K562 (cell line): ENCODE results near the gene TNPO2. TPM values are rescaled to one million over a fixed set of nuclear protein-coding genes. Genes with fewer than 3 reads are reported as not detected.

ENCODE experiments used
- ATAC-seq: fragments of 200-7000 bp; cut with Tn5 transposase; 3 replicates; pipeline ENCODE4 v1.9.1; 2020; ENCODE audit warnings: moderate library complexity
- BruUV-seq: library from RNA; stranded (reverse); fragments of 400-500 nt; replicated peaks from 2 replicates; lab custom pipeline; 2021; lab: Mats Ljungman, UMichigan
- CTCF ChIA-PET: fragments of 300-600 bp; formaldehyde crosslinking; extraction: SDS; loops from one replicate; lab custom pipeline; 2021; ENCODE audit warnings: low intra/inter-chr PET ratio; lab: Yijun Ruan, JAX
- POLR2A ChIA-PET: fragments of 300-600, 350-650 bp; sonication (Branson Sonifier 250); formaldehyde crosslinking; extraction: SDS; loops from one replicate; lab custom pipeline; 2021; ENCODE audit warnings: antibody characterized with exemption, inconsistent platforms; lab: Yijun Ruan, JAX
- DNase-seq, 4 experiments: peaks; one replicate each; pipeline versions ENCODE4 v3.0.0 to v3.0.0-alpha.2; 2011 to 2018; ENCODE audit warnings: low spot score in 3 of 4, mixed read lengths in 3 of 4; ENCODE audit errors: extremely low read depth in 1 of 4
- FAIRE-seq: peaks from 2 replicates; lab custom pipeline; 2011; peaks lifted over from hg19 to GRCh38; lab: Jason Lieb, UNC
- H2AFZ ChIP-seq: 2 replicates; pipeline ENCODE4 v1.6.0; 2011; ENCODE audit warnings: low read depth, low read length, control low read depth, inconsistent platforms
- H3K27ac ChIP-seq: fragments of 200-600 bp; 3 replicates; pipeline ENCODE4 v1.8.0; 2011; ENCODE audit warnings: low read depth, mild to moderate bottlenecking, control low read depth, inconsistent platforms, low read length, moderate library complexity, mixed read lengths; ENCODE audit errors: extremely low read depth
- H3K27me3 ChIP-seq, 2 experiments: fragments of 300-600 bp in 1 of 2; 2 replicates in 1 of 2; 3 replicates in 1 of 2; pipeline versions ENCODE4 v1.6.0 to v1.8.0; 2011; ENCODE audit warnings: inconsistent platforms in 2 of 2, low read length in 2 of 2, mild to moderate bottlenecking in 1 of 2, mixed read lengths in 1 of 2, moderate library complexity in 1 of 2; ENCODE audit not compliant: control insufficient read depth in 2 of 2, insufficient read depth in 2 of 2
- H3K36me3 ChIP-seq: fragments of 300-600 bp; 3 replicates; pipeline ENCODE4 v1.8.0; 2011; ENCODE audit warnings: mild to moderate bottlenecking, low read length, inconsistent platforms; ENCODE audit not compliant: control insufficient read depth, insufficient read depth
- H3K4me1 ChIP-seq, 2 experiments: fragments of 200-600 bp in 1 of 2; replicated peaks in 1 of 2; 2 replicates in 1 of 2; 3 replicates in 1 of 2; pipeline versions ENCODE4 v1.5.1 to v1.8.0; 2011; ENCODE audit warnings: inconsistent platforms in 2 of 2, low read length in 2 of 2, mild to moderate bottlenecking in 1 of 2, mixed read lengths in 1 of 2, moderate library complexity in 1 of 2; ENCODE audit not compliant: control insufficient read depth in 2 of 2, insufficient read depth in 2 of 2
- H3K4me2 ChIP-seq: 2 replicates; pipeline ENCODE4 v1.6.1; 2011; ENCODE audit warnings: low read length, control low read depth, inconsistent platforms, mixed read lengths; ENCODE audit not compliant: insufficient read depth
- H3K4me3 ChIP-seq: fragments of 200-600 bp; sonication (generic), shearing (Covaris generic); 2 replicates; pipeline ENCODE4 v1.5.1; 2016; ENCODE audit warnings: control low read depth, inconsistent platforms
- H3K79me2 ChIP-seq: fragments of 200-600 bp; 3 replicates; pipeline ENCODE4 v1.8.0; 2011; ENCODE audit warnings: low read length, inconsistent platforms; ENCODE audit not compliant: control insufficient read depth, insufficient read depth
- H3K9ac ChIP-seq, 2 experiments: 2 replicates each; pipeline versions ENCODE4 v1.6.0 to v1.6.1; 2011; ENCODE audit warnings: low read depth in 2 of 2, low read length in 2 of 2, control low read depth in 1 of 2, inconsistent platforms in 1 of 2, mild to moderate bottlenecking in 1 of 2, mixed read lengths in 1 of 2; ENCODE audit not compliant: insufficient read depth in 1 of 2
- H3K9me1 ChIP-seq: one replicate; pipeline ENCODE4 v1.6.0; 2011; ENCODE audit warnings: inconsistent platforms, mild to moderate bottlenecking, low read length, moderate library complexity; ENCODE audit not compliant: control insufficient read depth, insufficient read depth
- H3K9me3 ChIP-seq: replicated peaks from 2 replicates; pipeline ENCODE4 v1.5.1; 2011; ENCODE audit warnings: low read depth, low read length, inconsistent platforms; ENCODE audit not compliant: control insufficient read depth, insufficient read depth
- H4K20me1 ChIP-seq: replicated peaks from 2 replicates; pipeline ENCODE4 v1.6.1; 2011; ENCODE audit warnings: low read length, inconsistent platforms, mixed read lengths; ENCODE audit not compliant: control insufficient read depth, insufficient read depth
- CREB3L1 ChIP-seq: fragments of 450-650 bp; IDR thresholded peaks from 2 replicates; pipeline ENCODE4 v1.6.1; 2014; ENCODE audit warnings: low read depth, mild to moderate bottlenecking, moderate library complexity, borderline replicate concordance
- E2F1 ChIP-seq: sonication (generic); formaldehyde crosslinking; IDR thresholded peaks from 2 replicates; pipeline ENCODE4 v1.8.1; 2023; ENCODE audit warnings: mild to moderate bottlenecking, missing genetic modification reagents, moderate library complexity
- HSF4 ChIP-seq: fragments of 250-450 bp; sonication (Bioruptor Pico); IDR thresholded peaks from 2 replicates; pipeline ENCODE4 v2.1.2; 2022; ENCODE audit warnings: mild to moderate bottlenecking, moderate library complexity, borderline replicate concordance
- LCOR ChIP-seq: sonication (generic); formaldehyde crosslinking; IDR thresholded peaks from 2 replicates; pipeline ENCODE4 v1.8.0; 2022; ENCODE audit warnings: mild to moderate bottlenecking, missing genetic modification reagents
- MBD1 ChIP-seq: fragments of 250-450 bp; sonication (Bioruptor Pico); IDR thresholded peaks from 2 replicates; pipeline ENCODE4 v1.8.0; 2022; ENCODE audit warnings: inconsistent platforms
- MTF1 ChIP-seq: fragments of 250-450 bp; sonication (Bioruptor Pico); IDR thresholded peaks from 2 replicates; pipeline ENCODE4 v1.9.0; 2021; ENCODE audit warnings: moderate library complexity, mild to moderate bottlenecking, inconsistent platforms, borderline replicate concordance
- PHTF2 ChIP-seq: fragments of 250-450 bp; sonication (Bioruptor Pico); IDR thresholded peaks from 2 replicates; pipeline ENCODE4 v1.5.0; 2021; ENCODE audit warnings: mild to moderate bottlenecking
- SIN3B ChIP-seq: fragments of 450-650 bp; IDR thresholded peaks from 2 replicates; pipeline ENCODE4 v1.6.1; 2017; ENCODE audit warnings: low read depth, mild to moderate bottlenecking, moderate library complexity
- SMARCB1 ChIP-seq: IDR thresholded peaks from 2 replicates; pipeline ENCODE4 v1.6.1; 2011; ENCODE audit warnings: improper control_type of control experiment, low read depth; ENCODE audit not compliant: insufficient read length
- TCF7 ChIP-seq: sonication (generic); IDR thresholded peaks from 2 replicates; pipeline ENCODE4 v1.6.1; 2016; ENCODE audit warnings: antibody characterized with exemption, borderline replicate concordance
- ZNF274 ChIP-seq: IDR thresholded peaks from 2 replicates; pipeline ENCODE4 v1.6.1; 2011; ENCODE audit warnings: low read depth, mild to moderate bottlenecking, low read length, moderate library complexity, borderline replicate concordance
- ZNF311 ChIP-seq: fragments of 250-450 bp; sonication (Bioruptor Pico); IDR thresholded peaks from 2 replicates; pipeline ENCODE4 v1.4.0; 2020; ENCODE audit warnings: mild to moderate bottlenecking, moderate library complexity
- ZNF668 ChIP-seq: fragments of 250-450 bp; sonication (Bioruptor Pico); IDR thresholded peaks from 2 replicates; pipeline ENCODE4 v1.8.0; 2022; ENCODE audit warnings: mild to moderate bottlenecking, inconsistent platforms
- WGBS: fragments of 100-300 bp; shearing (Covaris generic); methylation state at CpG from one replicate; pipeline ENCODE4 v1.1.6; 2016; ENCODE audit warnings: low coverage, mixed read lengths; ENCODE audit not compliant: insufficient coverage; ENCODE audit errors: missing lambda C conversion rate; 5-methylcytosine and 5-hydroxymethylcytosine counted together
- in situ Hi-C: fragments of 300-500 bp; cut with MboI; formaldehyde crosslinking; loops from 4 replicates; pipeline ENCODE4 v1.15.0; 2018; ENCODE audit warnings: inconsistent platforms, mixed read lengths
- intact Hi-C: fragments of 100-400 bp; cut with micrococcal nuclease; formaldehyde crosslinking; loops from 2 replicates; pipeline ENCODE4 v1.14.2; 2022
- polyA plus RNA-seq, 8 experiments: library from polyadenylated mRNA; depleted of rRNA in 4 of 8; stranded (reverse) in 5 of 8; unstranded in 3 of 8; fragments of >200 nt; fragmentation: Nextera tagmentation in 2 of 8; fragmentation: Illumina TruSeq in 1 of 8; extraction: Ambion mirVana in 2 of 8; extraction: Trizol in 1 of 8; gene quantifications; 2 replicates each; pipeline versions ENCODE4 v1.2.1 to v1.2.3, GENCODE V29; 2011 to 2014; ENCODE audit warnings: inconsistent platforms in 1 of 8, missing spikeins in 1 of 8
- total RNA-seq, 7 experiments: library from RNA; depleted of rRNA in 6 of 7; stranded (reverse); fragments of >200 nt in 6 of 7; fragmentation: Illumina TruSeq in 2 of 7; extraction: Trizol in 2 of 7; gene quantifications; 2 replicates each; pipeline versions ENCODE4 v1.2.1 to v1.2.3, GENCODE V29; 2011 to 2021; ENCODE audit warnings: low replicate concordance in 1 of 7

TNPO2 gene
- total and polyA plus RNA-seq, 9 of the 15 experiments (the other 6 are each of a cell fraction or from before 2014, with no cell fraction given) = 6.0 to 126 (median 53.8) TPM

GRCh38 chr19:12695096-12695495, 28.6 kb downstream of the TNPO2 start:
- no peak for DNase-seq
- peaks cover 50% of the 10 kb centered on the region for H3K36me3 ChIP-seq
- no peak overlapping the region for H2AFZ ChIP-seq
- peak overlapping the region; percentile 91; the same call in 1 of the 2 replicates for H3K4me2 ChIP-seq
- no peak for TF ChIP-seq E2F1
- no peak for TF ChIP-seq SMARCB1
- TF ChIP-seq PHTF2 (CRISPR knock-in tag) = no peak
- TF ChIP-seq ZNF311 (CRISPR knock-in tag) = no peak
- TF ChIP-seq ZNF668 (CRISPR knock-in tag) = no peak
- no peak for TF ChIP-seq ZNF274
- no peak for TF ChIP-seq MTF1 (CRISPR knock-in tag)
- TF ChIP-seq CREB3L1 = no peak
- no peak for TF ChIP-seq HSF4 (CRISPR knock-in tag)
- TF ChIP-seq LCOR (CRISPR knock-in tag) = no peak
- no peak for TF ChIP-seq TCF7
- TF ChIP-seq SIN3B = no peak
- TF ChIP-seq MBD1 (CRISPR knock-in tag) = no peak
- H3K79me2 ChIP-seq = peaks cover 7% of the 10 kb centered on the region; the same call in 1 of the 3 replicates
- H3K9me3 ChIP-seq = no peaks in the 10 kb centered on the region
- in situ Hi-C loops = no loop called here
- ChIA-PET POLR2A (interaction anchor here (0.7 to 2.6 kb wide), 2 partner anchors 10 to 488 kb away, joined by 3 to 21 read pairs; no protein-coding TSS in a partner anchor), CTCF (no interaction called here)
- no peak for ATAC-seq
- H3K9me1 ChIP-seq = no peaks in the 10 kb centered on the region
- intact Hi-C loops = no loop called here
- FAIRE-seq = no peak
- no TSS peak for BruUV-seq
- H3K4me1 ChIP-seq = peaks cover 0 to 30% of the 10 kb centered on the region in 2 experiments; a peak in 3 of 5 replicates
- peak overlapping the region; percentile 42 to 93; a peak in 2 of 4 replicates for H3K9ac ChIP-seq
- WGBS = 52% methylated on average over 2 of the region's 2 CpGs
- no peaks in the 10 kb centered on the region; a peak in 1 of 5 replicates for H3K27me3 ChIP-seq
- H4K20me1 ChIP-seq = no peaks in the 10 kb centered on the region
- H3K27ac ChIP-seq = no peak overlapping the region
- peak overlapping the region; percentile 82 for H3K4me3 ChIP-seq
